CMK (cell line): ENCODE data around the gene FZD10.

Source experiments
- DNase-seq: peaks from one replicate; pipeline ENCODE4 v3.0.0-alpha.2; 2010; ENCODE audit warnings: low read depth

The FZD10 gene

GRCh38 chr12:130205495-130205894 is 43.2 kb downstream of the FZD10 start:
- DNase-seq: no peak

GRCh38 chr12:130212384-130212989 is 50.2 kb downstream of the FZD10 start:
- no peak for DNase-seq

- no peak for DNase-seq
Observed at GRCh38 chr12:130213249-130213648, 51.0 kb downstream of the FZD10 start.

- no peak for DNase-seq
Observed at GRCh38 chr12:130214686-130215395, 52.6 kb downstream of the FZD10 start.
